C4-2B (cell line): ENCODE data around the gene FHIT.

Experiments
- ZFX ChIP-seq: fragments of 450-650 bp; IDR thresholded peaks from 2 replicates; pipeline ENCODE4 v1.6.1; 2017
- TF ChIP-seq, protein P1 (sequence below): fragments of 450-650 bp; conservative IDR thresholded peaks from 2 replicates; pipeline ENCODE4 v1.5.1; 2017; ENCODE audit warnings: mild to moderate bottlenecking

- TF ChIP-seq, protein P1, sequence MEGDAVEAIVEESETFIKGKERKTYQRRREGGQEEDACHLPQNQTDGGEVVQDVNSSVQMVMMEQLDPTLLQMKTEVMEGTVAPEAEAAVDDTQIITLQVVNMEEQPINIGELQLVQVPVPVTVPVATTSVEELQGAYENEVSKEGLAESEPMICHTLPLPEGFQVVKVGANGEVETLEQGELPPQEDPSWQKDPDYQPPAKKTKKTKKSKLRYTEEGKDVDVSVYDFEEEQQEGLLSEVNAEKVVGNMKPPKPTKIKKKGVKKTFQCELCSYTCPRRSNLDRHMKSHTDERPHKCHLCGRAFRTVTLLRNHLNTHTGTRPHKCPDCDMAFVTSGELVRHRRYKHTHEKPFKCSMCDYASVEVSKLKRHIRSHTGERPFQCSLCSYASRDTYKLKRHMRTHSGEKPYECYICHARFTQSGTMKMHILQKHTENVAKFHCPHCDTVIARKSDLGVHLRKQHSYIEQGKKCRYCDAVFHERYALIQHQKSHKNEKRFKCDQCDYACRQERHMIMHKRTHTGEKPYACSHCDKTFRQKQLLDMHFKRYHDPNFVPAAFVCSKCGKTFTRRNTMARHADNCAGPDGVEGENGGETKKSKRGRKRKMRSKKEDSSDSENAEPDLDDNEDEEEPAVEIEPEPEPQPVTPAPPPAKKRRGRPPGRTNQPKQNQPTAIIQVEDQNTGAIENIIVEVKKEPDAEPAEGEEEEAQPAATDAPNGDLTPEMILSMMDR = no peak
- no peak for TF ChIP-seq ZFX
These were observed 1337.0 kb downstream of the FHIT start for GRCh38 chr3:59914251-59914650.
